Right lobe of liver (tissue), 6 donors: ENCODE measurements around the gene CALML4. TPM values are rescaled to one million over a fixed set of nuclear protein-coding genes. Genes with fewer than 3 reads are reported as not detected.
"Not testable (repeated sequence)": the region's sequence is repeated elsewhere in the genome, so short reads cannot be mapped to it uniquely, and the experiment has no call there.

ENCODE experiments used
- ATAC-seq, 4 donors: fragments of 200-7000 bp; cut with Tn5 transposase; one replicate each; pipeline ENCODE4 v1.9.1; 2020; ENCODE audit warnings: mild to moderate bottlenecking in 4 of 4, moderate library complexity in 4 of 4
- DNase-seq, 3 donors: peaks; one replicate each; pipeline ENCODE4 v3.0.0-alpha.2; 2020
- H3K27ac ChIP-seq, 3 donors: fragments of 200-600 bp; one replicate each; pipeline ENCODE4 v1.8.0; 2022
- H3K27me3 ChIP-seq, 2 donors: fragments of 200-600 bp; one replicate each; pipeline ENCODE4 v1.8.0; 2022
- H3K36me3 ChIP-seq, 4 donors: fragments of 200-600 bp; sonication (generic) in 1 of 4; one replicate each; pipeline versions ENCODE4 v1.5.1 to v1.8.0; 2017 to 2022; ENCODE audit warnings: control low read depth in 1 of 4
- H3K4me1 ChIP-seq, 4 donors: fragments of 200-600 bp; sonication (generic) in 1 of 4; one replicate each; pipeline versions ENCODE4 v1.5.1 to v1.8.0; 2017 to 2022; ENCODE audit warnings: control low read depth in 1 of 4
- H3K4me3 ChIP-seq, 3 donors: fragments of 200-600 bp; one replicate each; pipeline ENCODE4 v1.8.0; 2022
- H3K9me3 ChIP-seq, 4 donors: fragments of 200-600 bp; sonication (generic) in 1 of 4; one replicate each; pipeline versions ENCODE4 v1.5.1 to v1.8.0; 2017 to 2022; ENCODE audit warnings: control low read depth in 1 of 4
- POLR2A ChIP-seq: fragments of 450-650 bp; IDR thresholded peaks from one replicate; pipeline ENCODE4 v1.6.1; 2017; ENCODE audit warnings: antibody characterized with exemption, mild to moderate bottlenecking
- WGBS: methylation state at CpG from one replicate; pipeline ENCODE4 v1.1.6; 2018; ENCODE audit warnings: low coverage, low lambda C conversion rate; ENCODE audit not compliant: insufficient coverage; ENCODE audit errors: missing lambda C conversion rate; 5-methylcytosine and 5-hydroxymethylcytosine counted together
- intact Hi-C, 2 donors: fragments of 100-400 bp; cut with DNase I; formaldehyde crosslinking; loops; one replicate each; pipeline versions ENCODE4 v1.11.2 to v1.14.1; 2022
- total RNA-seq, 6 experiments: library from RNA; depleted of rRNA in 2 of 6; stranded (reverse); fragments of >200 nt in 2 of 6; fragmentation: NEBNext Ultra II Directional in 3 of 6; extraction: Animal tissue kit (Norgen Biotek cat#: 25700) in 3 of 6; gene quantifications; one replicate each; pipeline versions ENCODE4 v1.1.0 to v1.2.4, GENCODE V29; 2016 to 2023
- TF ChIP-seq, protein P1 (sequence below), 4 donors: fragments of 200-600 bp in 3 of 4; fragments of 450-650 bp in 1 of 4; IDR thresholded peaks; one replicate each; pipeline versions ENCODE4 v1.5.1 to v1.8.0; 2016 to 2022; ENCODE audit warnings: antibody characterized with exemption in 4 of 4, mild to moderate bottlenecking in 2 of 4
- donor health status: DM: no; HTN: yes; CAD: no.
- donor health status: DM: no; HTN: no; CAD: no.
- donor health status: DM: no; HTN: no; CAD: no.
- donor health status: DM: no; HTN: yes; CAD: no.
- donor health status: DM: no; HTN: yes; CAD: no.

CALML4 gene
- total RNA-seq, 6 experiments from 2014 or later: 3.3 to 9.8 (median 6.1) TPM

DNA sequence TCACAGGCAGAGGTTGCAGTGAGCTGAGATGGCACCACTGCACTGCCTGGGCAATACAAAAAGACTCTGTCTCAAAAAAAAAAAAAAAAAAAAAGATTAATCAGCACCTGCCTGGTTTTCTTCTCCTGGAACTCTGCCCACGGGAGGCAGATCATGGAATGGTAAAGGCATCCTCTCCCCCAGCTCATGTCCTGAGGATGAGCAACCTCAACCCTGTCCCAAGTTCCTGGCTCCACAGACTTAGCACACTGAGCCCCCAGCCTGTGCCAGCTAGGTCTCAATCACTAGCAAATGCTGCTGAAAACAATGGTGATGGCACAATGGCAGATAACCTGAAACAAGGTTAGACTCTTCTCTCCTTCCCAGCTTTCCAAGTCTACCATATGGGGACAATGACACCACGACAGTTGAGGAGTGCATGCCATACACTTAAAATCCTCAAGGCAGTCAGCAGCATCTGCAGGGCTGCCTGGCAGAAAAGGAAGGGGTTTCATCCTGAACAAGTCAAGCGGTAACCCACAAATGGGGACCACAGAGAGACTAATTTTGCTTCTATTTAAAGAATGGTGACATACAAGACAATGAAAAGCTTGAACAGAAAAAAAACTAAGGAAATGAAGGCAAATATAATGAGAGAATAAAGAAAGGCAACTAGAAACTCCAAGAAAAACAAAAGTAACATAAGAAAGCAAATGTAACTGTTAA is 19.6 kb upstream of the CALML4 start:
- H3K36me3 ChIP-seq: no peaks in the 10 kb centered on the region
- no peaks in the 10 kb centered on the region for H3K27me3 ChIP-seq
- ATAC-seq (no peak), DNase-seq (peak in 1 of 3 donors; percentile 46)
- peak overlapping the region in 1 of 3 donors; percentile 31 for H3K27ac ChIP-seq
- intact Hi-C loops: no loop called here
- TF ChIP-seq, protein P1, sequence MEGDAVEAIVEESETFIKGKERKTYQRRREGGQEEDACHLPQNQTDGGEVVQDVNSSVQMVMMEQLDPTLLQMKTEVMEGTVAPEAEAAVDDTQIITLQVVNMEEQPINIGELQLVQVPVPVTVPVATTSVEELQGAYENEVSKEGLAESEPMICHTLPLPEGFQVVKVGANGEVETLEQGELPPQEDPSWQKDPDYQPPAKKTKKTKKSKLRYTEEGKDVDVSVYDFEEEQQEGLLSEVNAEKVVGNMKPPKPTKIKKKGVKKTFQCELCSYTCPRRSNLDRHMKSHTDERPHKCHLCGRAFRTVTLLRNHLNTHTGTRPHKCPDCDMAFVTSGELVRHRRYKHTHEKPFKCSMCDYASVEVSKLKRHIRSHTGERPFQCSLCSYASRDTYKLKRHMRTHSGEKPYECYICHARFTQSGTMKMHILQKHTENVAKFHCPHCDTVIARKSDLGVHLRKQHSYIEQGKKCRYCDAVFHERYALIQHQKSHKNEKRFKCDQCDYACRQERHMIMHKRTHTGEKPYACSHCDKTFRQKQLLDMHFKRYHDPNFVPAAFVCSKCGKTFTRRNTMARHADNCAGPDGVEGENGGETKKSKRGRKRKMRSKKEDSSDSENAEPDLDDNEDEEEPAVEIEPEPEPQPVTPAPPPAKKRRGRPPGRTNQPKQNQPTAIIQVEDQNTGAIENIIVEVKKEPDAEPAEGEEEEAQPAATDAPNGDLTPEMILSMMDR (IDR thresholded peaks at IDR 0.05): no peak
- no peak for TF ChIP-seq POLR2A
- H3K4me3 ChIP-seq: no peak overlapping the region
- H3K9me3 ChIP-seq: no peaks in the 10 kb centered on the region
- H3K4me1 ChIP-seq: peaks cover 0 to 27% (median 5%) of the 10 kb centered on the region in 4 donors
- WGBS: 48% methylated on average over 2 of the region's 3 CpGs

DNA sequence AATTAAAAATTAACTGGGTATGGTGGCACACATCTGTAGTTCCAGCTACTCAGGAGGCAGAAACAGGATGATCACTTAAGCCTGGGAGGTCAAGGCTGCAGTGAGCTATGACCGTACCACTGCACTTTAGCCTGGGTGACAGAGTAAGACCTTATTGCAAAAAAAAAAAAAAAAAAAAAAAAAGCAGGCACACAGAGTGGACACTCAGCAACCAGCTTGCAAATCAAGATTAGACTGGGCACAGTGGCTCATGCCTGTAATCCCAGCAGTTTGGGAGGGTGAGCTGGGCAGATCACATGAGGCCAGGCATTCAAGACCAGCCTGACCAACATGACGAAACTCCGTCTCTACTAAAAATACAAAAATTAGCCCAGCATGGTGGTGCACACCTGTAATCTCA is 19.0 kb upstream of the CALML4 start:
- no peaks in the 10 kb centered on the region for H3K27me3 ChIP-seq
- H3K4me3 ChIP-seq: no peak overlapping the region
- H3K9me3 ChIP-seq: no peaks in the 10 kb centered on the region
- DNase-seq (peak in 1 of 3 donors; percentile 73), ATAC-seq (peak; percentile 51 to 77 (median 66))
- H3K4me1 ChIP-seq: peaks cover 0 to 27% (median 5%) of the 10 kb centered on the region in 4 donors
- peak overlapping the region in 1 of 3 donors; percentile 31 for H3K27ac ChIP-seq
- no peak for TF ChIP-seq POLR2A
- TF ChIP-seq, protein P1 (IDR thresholded peaks at IDR 0.05): no peak
- no peaks in the 10 kb centered on the region for H3K36me3 ChIP-seq
- WGBS: 37% methylated on average over 3 of the region's 3 CpGs
- intact Hi-C loops: no loop called here

DNA sequence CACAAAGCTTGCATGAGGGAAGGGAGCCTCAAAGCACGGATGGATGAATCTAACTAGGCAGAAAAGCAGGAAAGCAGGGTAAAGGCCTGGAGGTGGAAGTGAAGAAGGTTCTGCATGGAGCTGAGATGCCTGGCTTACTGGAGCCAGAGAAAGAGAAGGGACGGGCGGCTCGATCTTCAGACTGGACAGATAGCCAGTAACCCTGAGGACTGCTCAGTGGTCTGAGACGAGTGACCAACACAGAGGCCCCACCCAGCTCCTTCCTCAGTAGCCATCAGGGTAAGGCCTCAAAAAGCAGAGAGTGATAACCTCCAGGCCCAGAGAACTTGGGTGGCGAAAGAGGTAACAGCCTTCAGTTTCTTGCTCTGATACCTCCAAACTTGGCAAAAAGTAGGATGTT is 18.0 kb upstream of the CALML4 start:
- WGBS: 79% methylated on average over 6 of the region's 6 CpGs
- intact Hi-C loops: no loop called here
- H3K27ac ChIP-seq: no peak overlapping the region
- no peak overlapping the region for H3K4me3 ChIP-seq
- ATAC-seq: no peak
- DNase-seq: no peak
- no peaks in the 10 kb centered on the region for H3K9me3 ChIP-seq
- TF ChIP-seq POLR2A: no peak
- TF ChIP-seq, protein P1 (IDR thresholded peaks at IDR 0.05): no peak
- peaks cover 0 to 22% (median 2%) of the 10 kb centered on the region in 4 donors for H3K4me1 ChIP-seq
- H3K36me3 ChIP-seq: no peaks in the 10 kb centered on the region
- no peaks in the 10 kb centered on the region for H3K27me3 ChIP-seq

DNA sequence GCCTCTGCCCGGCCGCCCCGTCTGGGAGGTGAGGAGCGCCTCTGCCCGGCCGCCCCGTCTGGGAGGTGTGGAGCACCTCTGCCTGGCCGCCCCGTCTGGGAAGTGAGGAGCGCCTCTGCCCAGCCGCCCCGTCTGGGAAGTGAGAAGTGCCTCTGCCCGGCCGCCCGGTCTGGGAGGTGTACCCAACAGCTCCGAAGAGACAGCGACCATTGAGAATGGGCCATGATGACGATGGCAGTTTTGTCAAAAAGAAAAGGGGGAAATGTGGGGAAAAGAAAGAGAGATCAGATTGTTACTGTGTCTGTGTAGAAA is 17.3 kb upstream of the CALML4 start:
- H3K4me1 ChIP-seq: peaks cover 0 to 18% (median 0%) of the 10 kb centered on the region in 4 donors
- H3K27me3 ChIP-seq, intact Hi-C loops, ATAC-seq, H3K27ac ChIP-seq, H3K9me3 ChIP-seq, H3K36me3 ChIP-seq, H3K4me3 ChIP-seq: not testable (repeated sequence)
- peak in 1 of 3 donors; percentile 48 for DNase-seq
- 91% methylated on average over 4 of the region's 18 CpGs for WGBS

DNA sequence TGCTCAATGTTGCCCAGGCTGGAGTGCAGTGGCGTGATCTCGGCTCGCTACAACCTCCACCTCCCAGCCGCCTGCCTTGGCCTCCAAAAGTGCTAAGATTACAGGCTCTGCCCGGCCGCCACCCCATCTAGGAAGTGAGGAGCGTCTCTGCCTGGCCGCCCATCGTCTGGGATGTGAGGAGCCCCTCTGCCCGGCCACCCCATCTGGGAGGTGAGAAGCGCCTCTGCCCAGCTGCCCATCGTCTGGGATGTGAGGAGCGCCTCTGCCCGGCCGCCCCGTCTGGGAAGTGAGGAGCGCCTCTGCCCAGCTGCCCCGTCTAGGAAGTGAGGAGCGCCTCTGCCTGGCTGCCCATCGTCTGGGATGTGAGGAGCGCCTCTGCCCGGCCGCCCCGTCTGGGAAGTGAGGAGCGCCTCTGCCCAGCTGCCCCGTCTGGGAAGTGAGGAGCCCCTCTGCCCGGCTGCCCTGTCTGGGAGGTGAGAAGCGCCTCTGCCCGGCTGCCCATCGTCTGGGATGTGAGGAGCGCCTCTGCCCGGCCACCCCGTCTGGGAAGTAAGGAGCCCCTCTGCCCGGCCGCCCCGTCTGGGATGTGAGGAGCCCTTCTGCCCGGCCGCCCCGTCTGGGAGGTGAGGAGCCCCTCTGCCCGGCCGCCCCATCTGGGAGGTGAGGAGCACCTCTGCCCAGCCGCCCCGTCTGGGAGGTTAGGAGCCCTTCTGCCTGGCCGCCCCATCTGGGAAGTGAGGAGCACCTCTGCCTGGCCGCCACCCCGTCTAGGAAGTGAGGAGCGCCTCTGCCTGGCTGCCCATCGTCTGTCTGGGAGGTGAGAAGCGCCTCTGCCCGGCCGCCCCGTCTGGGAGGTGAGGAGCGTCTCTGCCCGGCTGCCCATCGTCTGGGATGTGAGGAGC is 16.6 kb upstream of the CALML4 start:
- H3K27me3 ChIP-seq, intact Hi-C loops, H3K27ac ChIP-seq, H3K9me3 ChIP-seq, H3K36me3 ChIP-seq, H3K4me3 ChIP-seq, ATAC-seq: not testable (repeated sequence)
- H3K4me1 ChIP-seq: peaks cover 0 to 18% (median 0%) of the 10 kb centered on the region in 4 donors
- DNase-seq: peak in 1 of 3 donors; percentile 45
- 100% methylated on average over 1 of the region's 55 CpGs for WGBS
